Measurements from ENCODE around the gene RMND5B. TPM values are rescaled to one million over a fixed set of nuclear protein-coding genes. Genes with fewer than 3 reads are reported as not detected.

RMND5B gene
- total and polyA plus RNA-seq, 2 donors (not counting 1 experiment from before 2014, with no cell fraction given) = 46.1 to 52.7 TPM

GRCh38 chr5:178150977-178151734 is 20.3 kb downstream of the RMND5B start:
- ChIA-PET POLR2A (no interaction called here), CTCF (interaction anchor here (1.1 to 22.8 kb wide), 3 partner anchors 11 to 74 kb away, joined by 3 to 540 read pairs (median 3); no protein-coding TSS in a partner anchor)
- Mint-ChIP-seq H3K4me3 (peak overlapping the region; percentile 59), H3K27ac (peak overlapping the region; percentile 59), H3K9me3 (ENCODE audit: insufficient read depth) (no peaks in the 10 kb centered on the region), H3K27me3 (no peaks in the 10 kb centered on the region), H3K4me1 (peaks cover 30% of the 10 kb centered on the region)
- TF ChIP-seq CTCF (IDR thresholded peaks at IDR 0.05) = no peak
- no peak for TF ChIP-seq EZH2 (IDR thresholded peaks at IDR 0.05; ENCODE audit: borderline replicate concordance, insufficient read depth, low read depth, low read length, poor library complexity, severe bottlenecking)
- no peaks in the 10 kb centered on the region for H3K27me3 ChIP-seq (replicated peaks in 1 of 4; ENCODE audit: control extremely low read depth in 1 of 4, control insufficient read depth in 3 of 4, insufficient read depth in 4 of 4, low read length in 3 of 4)
- H3K79me2 ChIP-seq (ENCODE audit: control insufficient read depth, insufficient read depth, low read length) = peaks cover 25% of the 10 kb centered on the region
- H3K36me3 ChIP-seq (replicated peaks in 1 of 2; ENCODE audit: control extremely low read depth in 1 of 2, control insufficient read depth in 1 of 2, extremely low read depth in 1 of 2, insufficient read depth in 2 of 2, low read length in 1 of 2) = peaks cover 2 to 57% of the 10 kb centered on the region in 2 experiments
- no peak overlapping the region for H2AFZ ChIP-seq (ENCODE audit: insufficient read depth, low read depth, low read length, poor library complexity, severe bottlenecking)
- H3K4me3 ChIP-seq (ENCODE audit: control extremely low read depth in 1 of 5, extremely low read depth in 1 of 5, insufficient read depth in 1 of 5, low read depth in 2 of 5, low read length in 4 of 5) = no peak overlapping the region
- H3K9me3 ChIP-seq (ENCODE audit: control extremely low read depth in 1 of 3, control insufficient read depth in 2 of 3, insufficient read depth in 1 of 3, low read length in 2 of 3) = no peaks in the 10 kb centered on the region
- H4K20me1 ChIP-seq (ENCODE audit: control insufficient read depth, insufficient read depth, low read length, poor library complexity, severe bottlenecking) = peaks cover 38% of the 10 kb centered on the region
- H3K4me1 ChIP-seq (ENCODE audit: control insufficient read depth in 2 of 2, insufficient read depth in 2 of 2, low read length in 2 of 2) = peaks cover 12 to 20% of the 10 kb centered on the region in 2 donors
- DNase-seq (no peak), ATAC-seq (ENCODE audit: low read depth) (no peak)
- intact Hi-C loops (cut with micrococcal nuclease) = no loop called here
- H3K9ac ChIP-seq (ENCODE audit: low read length) = no peak overlapping the region
- H3K27ac ChIP-seq (ENCODE audit: low read length in 2 of 2) = peak overlapping the region in 1 of 2 donors; percentile 53
- H3K4me2 ChIP-seq (replicated peaks; ENCODE audit: low read depth, low read length, poor library complexity, severe bottlenecking) = no peak overlapping the region
- WGBS (ENCODE audit: insufficient coverage) = 90% methylated on average over 11 of the region's 11 CpGs
